GM10248 (cell line): ENCODE data around the gene DIAPH2.

ENCODE experiments used
- CTCF ChIA-PET: fragments of 300-600 bp; sonication (Branson Sonifier 250); formaldehyde crosslinking; extraction: SDS; loops from one replicate; lab custom pipeline; 2021; ENCODE audit warnings: antibody characterized with exemption; lab: Yijun Ruan, JAX
- POLR2A ChIA-PET: fragments of 350-650 bp; sonication (Branson Sonifier 250); formaldehyde crosslinking; extraction: SDS; loops from one replicate; lab custom pipeline; 2020; ENCODE audit warnings: antibody characterized with exemption; lab: Yijun Ruan, JAX
- DNase-seq: peaks from one replicate; pipeline ENCODE4 v3.0.0; 2012; ENCODE audit errors: extremely low spot score
- CTCF ChIP-seq: IDR thresholded peaks from 2 replicates; pipeline ENCODE4 v1.5.1; 2012; ENCODE audit warnings: mild to moderate bottlenecking, low read depth; ENCODE audit errors: extremely low read depth, missing control alignments, control extremely low read depth

DIAPH2 gene

GRCh38 chrX:97397371-97397770, 712.7 kb downstream of the DIAPH2 start:
- no peak for TF ChIP-seq CTCF
- CTCF ChIA-PET = interaction anchor here (0.9 kb wide), 1 partner anchor 9 kb away, joined by 3 read pairs; no protein-coding TSS in a partner anchor
- DNase-seq = no peak

GRCh38 chrX:97398030-97398551, 713.4 kb downstream of the DIAPH2 start:
- POLR2A ChIA-PET = no interaction called here
- DNase-seq = peak; percentile 11
- CTCF ChIA-PET = interaction anchor here (0.9 kb wide), 1 partner anchor 8 kb away, joined by 3 read pairs; no protein-coding TSS in a partner anchor
- TF ChIP-seq CTCF = no peak

More at GRCh38 chrX:97397371-97397770, 712.7 kb downstream of the DIAPH2 start:
- POLR2A ChIA-PET = no interaction called here

- POLR2A ChIA-PET = no interaction called here
- peak; percentile 13 for DNase-seq
- TF ChIP-seq CTCF = no peak
- CTCF ChIA-PET = no interaction called here
Observed at GRCh38 chrX:97399400-97399799, 714.8 kb downstream of the DIAPH2 start.

GRCh38 chrX:97400492-97400891, 715.9 kb downstream of the DIAPH2 start:
- TF ChIP-seq CTCF = no peak
- no peak for DNase-seq
- ChIA-PET CTCF (no interaction called here), POLR2A (no interaction called here)

- POLR2A ChIA-PET = no interaction called here
- TF ChIP-seq CTCF = no peak
- CTCF ChIA-PET = no interaction called here
- DNase-seq = no peak
Observed at GRCh38 chrX:97401154-97401553, 716.5 kb downstream of the DIAPH2 start.

GRCh38 chrX:97401586-97402136, 717.0 kb downstream of the DIAPH2 start:
- TF ChIP-seq CTCF = no peak
- ChIA-PET CTCF (no interaction called here), POLR2A (no interaction called here)
- DNase-seq = no peak
